ENCODE results near the gene ZNF467. TPM values are rescaled to one million over a fixed set of nuclear protein-coding genes. Genes with fewer than 3 reads are reported as not detected.

The ZNF467 gene
- total RNA-seq, 1 donor from 2014 or later: not detected

GRCh38 chr7:149803551-149804074 lies 30.2 kb upstream of the ZNF467 start:
- TF ChIP-seq CTCF (IDR thresholded peaks at IDR 0.05; ENCODE audit: insufficient read depth, low read length, poor library complexity, severe bottlenecking): no peak
- H3K36me3 ChIP-seq (ENCODE audit: control insufficient read depth, insufficient read depth, low read length): no peaks in the 10 kb centered on the region
- no peak for DNase-seq (ENCODE audit: low read depth)

GRCh38 chr7:149802966-149803365 lies 29.6 kb upstream of the ZNF467 start:
- no peak for DNase-seq (ENCODE audit: low read depth)
- Histone ChIP-seq H3K36me3 (ENCODE audit: control insufficient read depth, insufficient read depth, low read length) (no peaks in the 10 kb centered on the region), H3K4me3 (ENCODE audit: low read depth, low read length) (no peak overlapping the region), H3K27me3 (ENCODE audit: control insufficient read depth, insufficient read depth, low read length) (peaks cover 24% of the 10 kb centered on the region)
- no peak for TF ChIP-seq CTCF (IDR thresholded peaks at IDR 0.05; ENCODE audit: insufficient read depth, low read length, poor library complexity, severe bottlenecking)

More at GRCh38 chr7:149803551-149804074, 30.2 kb upstream of the ZNF467 start:
- Histone ChIP-seq H3K27me3 (ENCODE audit: control insufficient read depth, insufficient read depth, low read length) (peaks cover 24% of the 10 kb centered on the region), H3K4me3 (ENCODE audit: low read depth, low read length) (no peak overlapping the region)

GRCh38 chr7:149801816-149802215 lies 28.4 kb upstream of the ZNF467 start:
- no peaks in the 10 kb centered on the region for H3K36me3 ChIP-seq (ENCODE audit: control insufficient read depth, insufficient read depth, low read length)
- peaks cover 22% of the 10 kb centered on the region for H3K27me3 ChIP-seq (ENCODE audit: control insufficient read depth, insufficient read depth, low read length)
- DNase-seq (ENCODE audit: low read depth): no peak
- TF ChIP-seq CTCF (IDR thresholded peaks at IDR 0.05; ENCODE audit: insufficient read depth, low read length, poor library complexity, severe bottlenecking): no peak
- no peak overlapping the region for H3K4me3 ChIP-seq (ENCODE audit: low read depth, low read length)

GRCh38 chr7:149801002-149801566 lies 27.7 kb upstream of the ZNF467 start:
- no peak for TF ChIP-seq CTCF (IDR thresholded peaks at IDR 0.05; ENCODE audit: insufficient read depth, low read length, poor library complexity, severe bottlenecking)
- H3K4me3 ChIP-seq (ENCODE audit: low read depth, low read length): no peak overlapping the region

GRCh38 chr7:149800169-149800555 lies 26.8 kb upstream of the ZNF467 start:
- TF ChIP-seq CTCF (IDR thresholded peaks at IDR 0.05; ENCODE audit: insufficient read depth, low read length, poor library complexity, severe bottlenecking): no peak
- H3K36me3 ChIP-seq (ENCODE audit: control insufficient read depth, insufficient read depth, low read length): no peaks in the 10 kb centered on the region
- DNase-seq (ENCODE audit: low read depth): no peak
- H3K4me3 ChIP-seq (ENCODE audit: low read depth, low read length): no peak overlapping the region
- H3K27me3 ChIP-seq (ENCODE audit: control insufficient read depth, insufficient read depth, low read length): peaks cover 14% of the 10 kb centered on the region

More at GRCh38 chr7:149801002-149801566, 27.7 kb upstream of the ZNF467 start:
- no peak for DNase-seq (ENCODE audit: low read depth)
- peaks cover 17% of the 10 kb centered on the region for H3K27me3 ChIP-seq (ENCODE audit: control insufficient read depth, insufficient read depth, low read length)
- H3K36me3 ChIP-seq (ENCODE audit: control insufficient read depth, insufficient read depth, low read length): no peaks in the 10 kb centered on the region
